GM12892 (cell line): Measurements from ENCODE around the gene BPGM.

ENCODE experiments used
- POLR2AphosphoS5 ChIP-seq: IDR thresholded peaks from 2 replicates; pipeline ENCODE4 v1.6.1; 2011; ENCODE audit warnings: low read depth, low read length, control low read depth
- TAF1 ChIP-seq: IDR thresholded peaks from 2 replicates; pipeline ENCODE4 v1.6.1; 2011; ENCODE audit warnings: low read depth, mild to moderate bottlenecking, control low read depth, low read length, borderline replicate concordance

DNA sequence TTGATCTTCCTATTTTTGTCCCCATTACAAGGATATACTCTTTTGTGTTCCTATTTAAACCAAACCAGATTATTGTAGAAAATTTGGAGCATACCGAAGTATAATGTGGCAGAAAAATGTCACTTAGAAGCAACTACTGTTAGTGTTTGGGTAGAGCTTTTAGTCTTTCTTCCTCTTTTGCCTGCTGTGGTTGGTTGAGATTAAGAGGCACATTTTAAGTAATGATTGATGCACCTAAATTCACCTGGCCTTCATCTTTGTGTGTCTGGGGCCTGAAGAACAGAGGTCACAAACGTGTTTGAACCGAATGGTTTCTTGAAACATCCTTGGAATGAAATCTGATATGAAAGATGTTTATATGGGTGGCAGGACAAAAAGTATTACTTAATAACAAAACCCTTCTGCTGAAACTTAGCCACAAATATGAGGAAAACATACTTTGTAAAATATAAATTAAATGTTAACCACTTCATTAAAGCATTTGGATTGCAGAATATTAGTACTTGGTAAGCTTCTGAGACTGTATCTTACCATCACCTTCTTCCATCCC, 2.6 kb downstream of the BPGM start:
- TF ChIP-seq TAF1: no peak
- no peak for TF ChIP-seq POLR2AphosphoS5
